ENCODE measurements around the gene DENND2A.
"Not testable (repeated sequence)": the region's sequence is repeated elsewhere in the genome, so short reads cannot be mapped to it uniquely, and the experiment has no call there.

The DENND2A gene

GRCh38 chr7:140672382-140673062, 31.9 kb upstream of the DENND2A start, which contains the start of gene ADCK2:
Gene ADCK2 (plus strand): TSS chr7:140672945. CDS start chr7:140673331, 386 bp downstream.
- peak; percentile 71 for DNase-seq

GRCh38 chr7:140671966-140672365, 31.4 kb upstream of the DENND2A start:
- DNase-seq: no peak

- DNase-seq: no peak
Observed at GRCh38 chr7:140670343-140670935, 29.8 kb upstream of the DENND2A start.

- not testable (repeated sequence) for DNase-seq
Observed at GRCh38 chr7:140669862-140670261, 29.2 kb upstream of the DENND2A start.

GRCh38 chr7:140669352-140669751, 28.7 kb upstream of the DENND2A start:
- no peak for DNase-seq

- no peak for DNase-seq
Observed at GRCh38 chr7:140668641-140669040, 28.0 kb upstream of the DENND2A start.

- DNase-seq: no peak
Observed at GRCh38 chr7:140667476-140667875, 26.9 kb upstream of the DENND2A start.

GRCh38 chr7:140662938-140663337, 22.3 kb upstream of the DENND2A start:
- not testable (repeated sequence) for DNase-seq

- DNase-seq: no peak
Observed at GRCh38 chr7:140661124-140661523, 20.5 kb upstream of the DENND2A start.

GRCh38 chr7:140659856-140660255, 19.2 kb upstream of the DENND2A start:
- DNase-seq: no peak

- DNase-seq: no peak
Observed at GRCh38 chr7:140657891-140658290, 17.3 kb upstream of the DENND2A start.

GRCh38 chr7:140656548-140657515, 16.2 kb upstream of the DENND2A start:
- peak; percentile 54 for DNase-seq

- no peak for DNase-seq
Observed at GRCh38 chr7:140655511-140656408, 15.1 kb upstream of the DENND2A start.

- DNase-seq: no peak
Observed at GRCh38 chr7:140654661-140655060, 14.0 kb upstream of the DENND2A start.

- no peak for DNase-seq
Observed at GRCh38 chr7:140654109-140654387, 13.4 kb upstream of the DENND2A start.

- DNase-seq: peak; percentile 43
Observed at GRCh38 chr7:140653319-140654108, 12.9 kb upstream of the DENND2A start.

- DNase-seq: no peak
Observed at GRCh38 chr7:140650367-140650766, 9.8 kb upstream of the DENND2A start.

GRCh38 chr7:140649556-140650205, 9.1 kb upstream of the DENND2A start:
- no peak for DNase-seq

- peak; percentile 45 for DNase-seq
Observed at GRCh38 chr7:140646931-140647647, 6.5 kb upstream of the DENND2A start.

GRCh38 chr7:140645166-140645900, 4.7 kb upstream of the DENND2A start:
- DNase-seq: peak; percentile 60

All from stimulated activated CD8-positive, alpha-beta memory T cell treated with anti-CD3 and anti-CD28 coated beads, Interleukin-4, amount 100 ng/mL, for 48 hours (primary cell).